ENCODE measurements around the gene ANXA10.
A peak's percentile ranks its signal among the peaks of the same experiment; 100 is the strongest.

Gene ANXA10

GRCh38 chr4:168059251-168059650 is 33.1 kb upstream of the ANXA10 start:
- ATAC-seq (ENCODE audit: low read depth) = peak; percentile 58; the same call in 1 of the 3 replicates
- no peak for DNase-seq (ENCODE audit: low spot score)
- TF ChIP-seq, protein P1, sequence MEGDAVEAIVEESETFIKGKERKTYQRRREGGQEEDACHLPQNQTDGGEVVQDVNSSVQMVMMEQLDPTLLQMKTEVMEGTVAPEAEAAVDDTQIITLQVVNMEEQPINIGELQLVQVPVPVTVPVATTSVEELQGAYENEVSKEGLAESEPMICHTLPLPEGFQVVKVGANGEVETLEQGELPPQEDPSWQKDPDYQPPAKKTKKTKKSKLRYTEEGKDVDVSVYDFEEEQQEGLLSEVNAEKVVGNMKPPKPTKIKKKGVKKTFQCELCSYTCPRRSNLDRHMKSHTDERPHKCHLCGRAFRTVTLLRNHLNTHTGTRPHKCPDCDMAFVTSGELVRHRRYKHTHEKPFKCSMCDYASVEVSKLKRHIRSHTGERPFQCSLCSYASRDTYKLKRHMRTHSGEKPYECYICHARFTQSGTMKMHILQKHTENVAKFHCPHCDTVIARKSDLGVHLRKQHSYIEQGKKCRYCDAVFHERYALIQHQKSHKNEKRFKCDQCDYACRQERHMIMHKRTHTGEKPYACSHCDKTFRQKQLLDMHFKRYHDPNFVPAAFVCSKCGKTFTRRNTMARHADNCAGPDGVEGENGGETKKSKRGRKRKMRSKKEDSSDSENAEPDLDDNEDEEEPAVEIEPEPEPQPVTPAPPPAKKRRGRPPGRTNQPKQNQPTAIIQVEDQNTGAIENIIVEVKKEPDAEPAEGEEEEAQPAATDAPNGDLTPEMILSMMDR (IDR thresholded peaks at IDR 0.05; ENCODE audit: poor library complexity, severe bottlenecking) = no peak

GRCh38 chr4:168063031-168063430 is 29.3 kb upstream of the ANXA10 start:
- DNase-seq (ENCODE audit: low spot score) (no peak), ATAC-seq (ENCODE audit: low read depth) (no peak)
- TF ChIP-seq, protein P1 (IDR thresholded peaks at IDR 0.05; ENCODE audit: poor library complexity, severe bottlenecking) = no peak
- Histone ChIP-seq H3K9me3 (ENCODE audit: severe bottlenecking) (no peaks in the 10 kb centered on the region), H3K4me3 (ENCODE audit: severe bottlenecking) (no peak overlapping the region), H3K4me1 (ENCODE audit: insufficient read depth, poor library complexity, severe bottlenecking) (no peaks in the 10 kb centered on the region), H3K27me3 (ENCODE audit: insufficient read depth, poor library complexity, severe bottlenecking) (no peaks in the 10 kb centered on the region), H3K27ac (ENCODE audit: poor library complexity, severe bottlenecking) (no peak overlapping the region), H3K36me3 (ENCODE audit: low read depth) (no peaks in the 10 kb centered on the region)

More at GRCh38 chr4:168059251-168059650, 33.1 kb upstream of the ANXA10 start:
- no peaks in the 10 kb centered on the region for H3K9me3 ChIP-seq (ENCODE audit: severe bottlenecking)
- no peaks in the 10 kb centered on the region for H3K4me1 ChIP-seq (ENCODE audit: insufficient read depth, poor library complexity, severe bottlenecking)
- H3K27me3 ChIP-seq (ENCODE audit: insufficient read depth, poor library complexity, severe bottlenecking) = no peaks in the 10 kb centered on the region
- H3K27ac ChIP-seq (ENCODE audit: poor library complexity, severe bottlenecking) = no peak overlapping the region
- H3K4me3 ChIP-seq (ENCODE audit: severe bottlenecking) = no peak overlapping the region
- no peaks in the 10 kb centered on the region for H3K36me3 ChIP-seq (ENCODE audit: low read depth)

DNA sequence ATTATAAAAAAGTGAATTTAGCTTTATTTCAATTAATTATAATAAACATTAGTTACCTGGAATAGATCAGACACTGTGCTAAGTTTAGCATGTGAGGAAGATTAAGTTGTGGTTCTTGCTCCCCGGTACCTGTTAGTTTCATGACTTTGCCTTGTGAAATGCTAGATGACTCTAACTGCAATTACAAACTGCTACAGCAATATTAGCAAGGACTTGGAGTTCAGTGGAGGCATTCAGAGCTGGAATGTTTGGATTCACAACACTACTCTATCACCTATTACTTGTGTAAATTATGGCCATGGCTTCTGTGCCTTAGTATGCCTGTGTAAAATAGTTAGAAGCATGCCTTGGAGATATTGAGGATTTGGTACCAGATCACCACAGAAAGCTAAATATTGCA is 21.4 kb upstream of the ANXA10 start:
- Histone ChIP-seq H3K36me3 (ENCODE audit: low read depth) (no peaks in the 10 kb centered on the region), H3K4me3 (ENCODE audit: severe bottlenecking) (no peak overlapping the region), H3K4me1 (ENCODE audit: insufficient read depth, poor library complexity, severe bottlenecking) (no peaks in the 10 kb centered on the region), H3K27ac (ENCODE audit: poor library complexity, severe bottlenecking) (no peak overlapping the region), H3K9me3 (ENCODE audit: severe bottlenecking) (no peaks in the 10 kb centered on the region), H3K27me3 (ENCODE audit: insufficient read depth, poor library complexity, severe bottlenecking) (no peaks in the 10 kb centered on the region)
- TF ChIP-seq, protein P1 (IDR thresholded peaks at IDR 0.05; ENCODE audit: poor library complexity, severe bottlenecking) = no peak
- ATAC-seq (ENCODE audit: low read depth) = no peak
- DNase-seq (ENCODE audit: low spot score) = no peak

GRCh38 chr4:168071304-168071703 is 21.0 kb upstream of the ANXA10 start:
- no peak for DNase-seq (ENCODE audit: low spot score)
- Histone ChIP-seq H3K36me3 (ENCODE audit: low read depth) (no peaks in the 10 kb centered on the region), H3K4me3 (ENCODE audit: severe bottlenecking) (no peak overlapping the region), H3K4me1 (ENCODE audit: insufficient read depth, poor library complexity, severe bottlenecking) (no peaks in the 10 kb centered on the region), H3K27ac (ENCODE audit: poor library complexity, severe bottlenecking) (no peak overlapping the region), H3K27me3 (ENCODE audit: insufficient read depth, poor library complexity, severe bottlenecking) (no peaks in the 10 kb centered on the region), H3K9me3 (ENCODE audit: severe bottlenecking) (no peaks in the 10 kb centered on the region)
- TF ChIP-seq, protein P1 (IDR thresholded peaks at IDR 0.05; ENCODE audit: poor library complexity, severe bottlenecking) = no peak
- no peak for ATAC-seq (ENCODE audit: low read depth)

- Histone ChIP-seq H3K4me1 (ENCODE audit: insufficient read depth, poor library complexity, severe bottlenecking) (peaks cover 5% of the 10 kb centered on the region), H3K4me3 (ENCODE audit: severe bottlenecking) (no peak overlapping the region), H3K27ac (ENCODE audit: poor library complexity, severe bottlenecking) (no peak overlapping the region), H3K36me3 (ENCODE audit: low read depth) (no peaks in the 10 kb centered on the region), H3K27me3 (ENCODE audit: insufficient read depth, poor library complexity, severe bottlenecking) (no peaks in the 10 kb centered on the region), H3K9me3 (ENCODE audit: severe bottlenecking) (no peaks in the 10 kb centered on the region)
- TF ChIP-seq, protein P1 (IDR thresholded peaks at IDR 0.05; ENCODE audit: poor library complexity, severe bottlenecking) = no peak
- DNase-seq (ENCODE audit: low spot score) = no peak
- no peak for ATAC-seq (ENCODE audit: low read depth)
These were observed 17.5 kb upstream of the ANXA10 start for GRCh38 chr4:168074861-168075260.
